Prostate gland (tissue), 2 donors: ENCODE measurements around the gene ARID3C. TPM values are rescaled to one million over a fixed set of nuclear protein-coding genes. Genes with fewer than 3 reads are reported as not detected.

Source experiments
- DNase-seq: peaks from one replicate; pipeline ENCODE4 v3.0.0-alpha.2; 2019; ENCODE audit warnings: low spot score
- H3K27ac ChIP-seq, 2 donors: fragments of 200-600 bp; sonication (generic); 2 replicates each; pipeline ENCODE4 v1.5.1; 2017 to 2019
- H3K27me3 ChIP-seq: fragments of 200-600 bp; sonication (generic); replicated peaks from 2 replicates; pipeline ENCODE4 v1.5.1; 2019; ENCODE audit not compliant: insufficient read depth
- H3K36me3 ChIP-seq, 2 donors: fragments of 200-600 bp; sonication (generic); 1 replicate in 1 of 2; 2 replicates in 1 of 2; pipeline versions ENCODE4 v1.5.1 to v1.8.1; 2017 to 2019
- H3K4me1 ChIP-seq: fragments of 200-600 bp; sonication (generic); replicated peaks from 2 replicates; pipeline ENCODE4 v1.5.1; 2019
- H3K4me3 ChIP-seq, 2 donors: fragments of 200-600 bp; sonication (generic); 2 replicates each; pipeline ENCODE4 v1.5.1; 2017 to 2019
- H3K9me3 ChIP-seq: fragments of 200-600 bp; sonication (generic); 2 replicates; pipeline ENCODE4 v1.5.1; 2017
- CTCF ChIP-seq, 4 experiments: fragments of 200-600 bp in 2 of 4; fragments of 450-650 bp in 2 of 4; sonication (generic) in 2 of 4; IDR thresholded peaks; 1 replicate in 3 of 4; 2 replicates in 1 of 4; pipeline ENCODE4 v1.5.1; 2016 to 2019; ENCODE audit warnings: antibody characterized with exemption in 4 of 4, mild to moderate bottlenecking in 2 of 4, moderate library complexity in 2 of 4
- POLR2A ChIP-seq: fragments of 450-650 bp; IDR thresholded peaks from one replicate; pipeline ENCODE4 v1.6.1; 2016; ENCODE audit warnings: antibody characterized with exemption, mild to moderate bottlenecking
- POLR2AphosphoS5 ChIP-seq: sonication (generic); formaldehyde crosslinking; IDR thresholded peaks from one replicate; pipeline ENCODE4 v1.6.1; 2017; ENCODE audit warnings: antibody characterized with exemption
- WGBS: methylation state at CpG from one replicate; pipeline ENCODE4 v1.1.5; 2018; 5-methylcytosine and 5-hydroxymethylcytosine counted together
- intact Hi-C: fragments of 100-400 bp; cut with DNase I; formaldehyde crosslinking; loops from one replicate; pipeline ENCODE4 v1.14.2; 2022
- total RNA-seq, 2 donors: library from RNA; depleted of rRNA; stranded (reverse); fragments of >200 nt; gene quantifications; one replicate each; pipeline ENCODE4 v1.1.0, GENCODE V29; 2016

The ARID3C gene
- total RNA-seq, 2 donors from 2014 or later = 1.1 TPM; not detected in 1

GRCh38 chr9:34611811-34612787, 16.8 kb downstream of the ARID3C start, which contains the start of gene RPP25L:
TSS of gene RPP25L (minus strand) at chr9:34612097. CDS start at chr9:34611296, 801 bp downstream.
- TF ChIP-seq CTCF (IDR thresholded peaks at IDR 0.05) (peak in 2 of 4 experiments; percentile 14 to 21), POLR2AphosphoS5 (peak; percentile 91), POLR2A (peak; percentile 98)
- peak within 1 kb of the TSS; percentile 69 to 70 for H3K4me3 ChIP-seq
- peaks cover 9 to 10% of the 10 kb centered on the region in 2 donors for H3K36me3 ChIP-seq
- H3K27ac ChIP-seq = peak within 1 kb of the TSS; percentile 76 to 89
- intact Hi-C loops = loop anchor here (2.0 kb wide), 1 partner anchor 25 kb away; the partner anchor contains the start of gene SIGMAR1
- peaks cover 4% of the 10 kb centered on the region for H3K4me1 ChIP-seq
- H3K9me3 ChIP-seq = no peaks in the 10 kb centered on the region
- no peaks in the 10 kb centered on the region for H3K27me3 ChIP-seq
- WGBS = under 1% methylated on average over 77 of the region's 77 CpGs
- DNase-seq = peak; percentile 82

GRCh38 chr9:34611251-34611810, 17.5 kb downstream of the ARID3C start:
- DNase-seq = no peak
- peaks cover 4% of the 10 kb centered on the region for H3K4me1 ChIP-seq
- H3K36me3 ChIP-seq = peaks cover 1 to 4% of the 10 kb centered on the region in 2 donors
- H3K4me3 ChIP-seq = peak overlapping the region; percentile 69 to 70
- intact Hi-C loops = no loop called here
- no peak for TF ChIP-seq POLR2AphosphoS5
- no peak for TF ChIP-seq CTCF (IDR thresholded peaks at IDR 0.05)
- no peak for TF ChIP-seq POLR2A
- no peaks in the 10 kb centered on the region for H3K9me3 ChIP-seq
- peak overlapping the region; percentile 76 to 89 for H3K27ac ChIP-seq
- H3K27me3 ChIP-seq = no peaks in the 10 kb centered on the region
- 32% methylated on average over 10 of the region's 10 CpGs for whole genome bisulfite sequencing

DNA sequence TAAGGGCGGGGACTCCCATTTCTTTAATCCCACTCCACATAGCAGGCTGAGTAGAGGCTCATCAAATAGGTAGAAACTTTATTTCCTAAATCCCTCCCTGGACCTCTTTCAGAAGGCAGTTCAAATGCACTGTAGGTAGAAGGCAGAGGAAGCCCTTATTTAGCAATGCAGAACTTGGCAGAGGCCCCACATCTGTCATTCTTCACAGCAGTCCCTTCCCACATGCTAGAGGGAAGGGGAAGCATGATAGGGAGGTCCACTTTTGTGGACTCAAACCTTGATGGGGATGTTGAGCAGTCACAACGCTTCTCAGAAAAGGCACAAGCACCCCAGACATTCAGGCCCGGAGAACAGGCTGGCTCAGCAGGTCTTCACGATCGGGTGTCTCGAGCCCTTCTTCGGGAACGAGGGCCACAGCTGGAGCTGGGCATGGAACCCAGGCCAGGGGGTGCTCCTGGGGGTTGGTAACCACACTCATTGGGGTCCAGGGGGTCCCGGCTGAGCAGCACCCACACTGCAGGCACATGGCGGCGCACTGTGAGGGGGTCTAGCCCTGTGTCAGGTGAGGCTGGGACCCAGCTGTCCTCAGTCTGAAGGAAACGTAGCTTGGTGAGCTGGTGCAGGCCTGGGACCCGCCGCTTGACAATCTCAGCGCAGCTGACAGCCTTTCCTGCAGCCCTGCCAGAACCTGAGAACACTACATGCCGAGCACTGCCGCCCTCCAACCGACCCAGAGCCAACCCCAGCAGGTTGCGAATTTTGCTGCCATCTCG, 18.2 kb downstream of the ARID3C start:
- TF ChIP-seq POLR2AphosphoS5 (no peak), CTCF (IDR thresholded peaks at IDR 0.05) (no peak), POLR2A (no peak)
- 90% methylated on average over 19 of the region's 20 CpGs for WGBS
- intact Hi-C loops = no loop called here
- Histone ChIP-seq H3K9me3 (no peaks in the 10 kb centered on the region), H3K27ac (peak overlapping the region; percentile 76 to 89), H3K36me3 (no peaks in the 10 kb centered on the region), H3K4me1 (peaks cover 4% of the 10 kb centered on the region), H3K4me3 (peak overlapping the region; percentile 69 to 70), H3K27me3 (no peaks in the 10 kb centered on the region)
- no peak for DNase-seq

- WGBS = 42% methylated on average over 2 of the region's 2 CpGs
- intact Hi-C loops = no loop called here
- Histone ChIP-seq H3K9me3 (no peaks in the 10 kb centered on the region), H3K4me3 (no peak overlapping the region), H3K27ac (no peak overlapping the region), H3K4me1 (peaks cover 4% of the 10 kb centered on the region), H3K36me3 (no peaks in the 10 kb centered on the region), H3K27me3 (no peaks in the 10 kb centered on the region)
- no peak for TF ChIP-seq CTCF (IDR thresholded peaks at IDR 0.05)
- no peak for TF ChIP-seq POLR2AphosphoS5
- TF ChIP-seq POLR2A = no peak
- no peak for DNase-seq
Observed at GRCh38 chr9:34607331-34607730, 21.5 kb downstream of the ARID3C start.
